Endothelial cell of umbilical vein (primary cell): Measurements from ENCODE around the gene HMCES.

Source experiments
- EZH2 ChIP-seq: IDR thresholded peaks from 2 replicates; pipeline ENCODE4 v1.6.1; 2012; ENCODE audit warnings: borderline replicate concordance, low read depth, mild to moderate bottlenecking, moderate library complexity, low read length, inconsistent platforms; ENCODE audit not compliant: severe bottlenecking
- FOS ChIP-seq: IDR thresholded peaks from 2 replicates; pipeline ENCODE4 v1.6.1; 2011; ENCODE audit warnings: mild to moderate bottlenecking, low read length, moderate library complexity, borderline replicate concordance; ENCODE audit not compliant: insufficient read depth
- GATA2 ChIP-seq: IDR thresholded peaks from 2 replicates; pipeline ENCODE4 v1.7.0; 2011; ENCODE audit warnings: low read depth, mild to moderate bottlenecking, moderate library complexity, mixed read lengths, low read length; ENCODE audit not compliant: insufficient read length, insufficient read depth
- JUN ChIP-seq: IDR thresholded peaks from 2 replicates; pipeline ENCODE4 v1.6.1; 2011; ENCODE audit warnings: borderline replicate concordance, low read depth; ENCODE audit not compliant: insufficient read length, insufficient read depth
- POLR2A ChIP-seq: IDR thresholded peaks from 2 replicates; pipeline ENCODE4 v1.6.1; 2012; ENCODE audit warnings: low read depth, mild to moderate bottlenecking, control low read depth, low read length
- POLR2AphosphoS5 ChIP-seq: IDR thresholded peaks from 2 replicates; pipeline ENCODE4 v1.6.1; 2012; ENCODE audit warnings: low read depth, mild to moderate bottlenecking, control low read depth, low read length, moderate library complexity; ENCODE audit not compliant: insufficient read depth
- TF ChIP-seq, protein P1 (sequence below), 2 donors: IDR thresholded peaks; 1 replicate in 1 of 2; 2 replicates in 1 of 2; pipeline ENCODE4 v1.5.1; 2011; ENCODE audit warnings: low read length in 2 of 2, mild to moderate bottlenecking in 2 of 2, moderate library complexity in 2 of 2, control low read depth in 1 of 2, inconsistent platforms in 1 of 2, low read depth in 1 of 2; ENCODE audit not compliant: insufficient read depth in 1 of 2; ENCODE audit errors: extremely low read depth in 1 of 2
- TF ChIP-seq, protein P2 (sequence below): IDR thresholded peaks from 2 replicates; pipeline ENCODE4 v1.6.1; 2011; ENCODE audit not compliant: insufficient read depth, insufficient read length

DNA sequence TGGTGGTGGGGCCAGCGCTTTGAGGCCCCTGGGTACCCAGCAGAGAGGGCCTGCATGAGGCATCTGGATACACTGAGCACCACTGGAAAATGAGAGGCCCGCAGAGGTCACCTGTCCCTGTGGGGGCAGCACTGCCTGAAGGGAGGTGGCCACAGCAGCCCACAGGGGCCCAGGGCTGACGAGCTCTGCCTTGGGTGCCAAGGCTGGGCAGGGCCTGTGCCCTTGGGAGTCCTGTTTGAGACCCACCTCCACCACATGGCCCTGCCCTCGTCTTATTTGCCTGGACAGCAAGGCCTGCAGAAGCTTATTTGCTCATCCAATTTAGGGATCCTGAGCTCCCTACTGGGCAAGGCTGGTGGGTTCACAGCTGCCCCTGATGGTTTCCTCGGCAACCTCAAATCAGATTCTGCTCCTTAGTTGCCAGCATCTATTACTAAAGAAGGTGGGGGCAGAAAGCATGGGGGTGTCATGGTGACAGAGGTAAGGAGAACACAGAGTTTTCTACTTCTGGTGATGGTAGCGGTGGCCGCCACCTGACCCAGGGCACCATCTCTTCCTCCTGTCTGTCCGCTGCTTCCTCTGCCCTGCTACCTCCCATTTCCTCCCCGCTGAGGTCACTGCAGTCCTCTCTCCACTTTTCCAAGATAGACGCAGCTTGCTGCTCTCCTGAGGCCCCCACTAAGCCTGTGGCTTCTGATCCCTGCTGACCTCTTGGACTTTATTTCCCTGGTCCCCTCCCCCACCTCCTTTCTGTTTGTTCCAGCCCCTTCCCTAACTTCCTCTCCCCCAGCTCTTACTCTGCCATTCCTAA lies 62.9 kb downstream of the HMCES start:
- TF ChIP-seq, protein P1, sequence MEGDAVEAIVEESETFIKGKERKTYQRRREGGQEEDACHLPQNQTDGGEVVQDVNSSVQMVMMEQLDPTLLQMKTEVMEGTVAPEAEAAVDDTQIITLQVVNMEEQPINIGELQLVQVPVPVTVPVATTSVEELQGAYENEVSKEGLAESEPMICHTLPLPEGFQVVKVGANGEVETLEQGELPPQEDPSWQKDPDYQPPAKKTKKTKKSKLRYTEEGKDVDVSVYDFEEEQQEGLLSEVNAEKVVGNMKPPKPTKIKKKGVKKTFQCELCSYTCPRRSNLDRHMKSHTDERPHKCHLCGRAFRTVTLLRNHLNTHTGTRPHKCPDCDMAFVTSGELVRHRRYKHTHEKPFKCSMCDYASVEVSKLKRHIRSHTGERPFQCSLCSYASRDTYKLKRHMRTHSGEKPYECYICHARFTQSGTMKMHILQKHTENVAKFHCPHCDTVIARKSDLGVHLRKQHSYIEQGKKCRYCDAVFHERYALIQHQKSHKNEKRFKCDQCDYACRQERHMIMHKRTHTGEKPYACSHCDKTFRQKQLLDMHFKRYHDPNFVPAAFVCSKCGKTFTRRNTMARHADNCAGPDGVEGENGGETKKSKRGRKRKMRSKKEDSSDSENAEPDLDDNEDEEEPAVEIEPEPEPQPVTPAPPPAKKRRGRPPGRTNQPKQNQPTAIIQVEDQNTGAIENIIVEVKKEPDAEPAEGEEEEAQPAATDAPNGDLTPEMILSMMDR (IDR thresholded peaks at IDR 0.05; ENCODE audit: extremely low read depth in 1 of 2, insufficient read depth in 1 of 2, low read depth in 1 of 2, low read length in 2 of 2), result no peak
- TF ChIP-seq POLR2A (no peak), EZH2 (no peak), POLR2AphosphoS5 (no peak), FOS (no peak), GATA2 (no peak), JUN (no peak)
- TF ChIP-seq, protein P2, sequence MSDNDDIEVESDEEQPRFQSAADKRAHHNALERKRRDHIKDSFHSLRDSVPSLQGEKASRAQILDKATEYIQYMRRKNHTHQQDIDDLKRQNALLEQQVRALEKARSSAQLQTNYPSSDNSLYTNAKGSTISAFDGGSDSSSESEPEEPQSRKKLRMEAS, result no peak
